Measurements from ENCODE around the gene KDM2B. TPM values are rescaled to one million over a fixed set of nuclear protein-coding genes. Genes with fewer than 3 reads are reported as not detected.
A peak's percentile ranks its signal among the peaks of the same experiment; 100 is the strongest.

The KDM2B gene
- total and polyA plus RNA-seq, 2 of the 8 experiments (the other 6 are each of a cell fraction or from before 2014, with no cell fraction given), result 111 to 162 TPM

DNA sequence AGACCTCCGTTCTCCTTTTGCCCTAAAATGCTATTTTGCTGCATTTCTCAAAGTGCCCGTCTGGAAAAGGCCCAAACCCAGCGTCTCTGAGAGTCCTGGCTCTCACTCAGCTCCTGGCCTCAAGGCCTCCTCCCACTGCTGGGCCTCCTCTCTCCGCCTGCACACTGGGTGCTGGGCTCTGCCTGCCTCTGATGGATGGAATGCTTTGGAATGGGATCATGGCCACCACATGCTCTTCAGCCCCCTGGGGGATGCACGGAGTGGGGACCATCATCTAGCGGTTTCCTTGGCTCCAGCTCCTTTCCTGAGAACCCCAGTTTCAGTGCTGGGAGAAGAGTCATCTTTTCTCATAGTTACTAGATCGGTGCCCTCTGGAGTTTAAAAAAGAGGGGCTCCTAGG is 65.2 kb downstream of the KDM2B start:
- H3K4me1 ChIP-seq (replicated peaks in 1 of 4; ENCODE audit: control insufficient read depth in 3 of 4, insufficient read depth in 4 of 4, low read length in 3 of 4), result peaks cover 0 to 3% (median 1%) of the 10 kb centered on the region in 4 experiments; a peak in 4 of 7 replicates
- H3K18ac ChIP-seq (ENCODE audit: extremely low read depth, low read length), result no peak overlapping the region; the same call in 1 of the 2 replicates
- H4K20me1 ChIP-seq (replicated peaks in 1 of 2; ENCODE audit: control insufficient read depth in 1 of 2, insufficient read depth in 2 of 2, low read length in 2 of 2), result peaks cover 3 to 7% of the 10 kb centered on the region in 2 experiments
- ChIA-PET POLR2A (ENCODE audit: partially characterized antibody) (interaction anchor here (0.8 to 1.9 kb wide), 12 partner anchors 8 to 114 kb away, joined by 3 to 6 read pairs (median 4); no protein-coding TSS in a partner anchor), CTCF (ENCODE audit: partially characterized antibody) (interaction anchor here (0.9 to 1.3 kb wide), 5 partner anchors 11 to 16 kb away, joined by 3 to 4 read pairs (median 3); no protein-coding TSS in a partner anchor)
- no peak overlapping the region for H4K91ac ChIP-seq (replicated peaks; ENCODE audit: insufficient read length, low read length)
- no peak overlapping the region for H3K27ac ChIP-seq (ENCODE audit: low read depth, low read length)
- no peak overlapping the region for H3K23ac ChIP-seq (ENCODE audit: insufficient read length)
- no peak overlapping the region for H3K14ac ChIP-seq (ENCODE audit: insufficient read length)
- H4K5ac ChIP-seq (ENCODE audit: insufficient read length, low read depth, low read length), result no peak overlapping the region
- DNase-seq (ENCODE audit: low read depth in 1 of 2, low spot score in 2 of 2) (no peak), FAIRE-seq (no peak)
- H2BK15ac ChIP-seq (ENCODE audit: low read length), result no peak overlapping the region
- no peak overlapping the region for H3K4ac ChIP-seq (replicated peaks; ENCODE audit: insufficient read length, low read depth, low read length)
- no peak overlapping the region for H3K56ac ChIP-seq (replicated peaks; ENCODE audit: insufficient read length, low read depth, low read length)
- 93% methylated on average over 7 of the region's 7 CpGs; no CpG with 5 or more reads in 1 of the 2 experiments for WGBS, 2 experiments (ENCODE audit: extremely low coverage in 1 of 2, insufficient coverage in 1 of 2, insufficient read length in 1 of 2, insufficient replicate concordance in 2 of 2, low coverage in 1 of 2, low lambda C conversion rate in 2 of 2, missing lambda C conversion rate in 1 of 2)
- 0 out of 2 replicates have a peak overlapping the region, but pooled peaks have one; percentile 5 for H2AK5ac ChIP-seq (ENCODE audit: low read depth, low read length)
- TF ChIP-seq, protein P1, sequence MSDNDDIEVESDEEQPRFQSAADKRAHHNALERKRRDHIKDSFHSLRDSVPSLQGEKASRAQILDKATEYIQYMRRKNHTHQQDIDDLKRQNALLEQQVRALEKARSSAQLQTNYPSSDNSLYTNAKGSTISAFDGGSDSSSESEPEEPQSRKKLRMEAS (IDR thresholded peaks at IDR 0.05), result peak; percentile 27; the same call in 1 of the 2 replicates
- TF ChIP-seq RBBP5 (IDR thresholded peaks at IDR 0.05; ENCODE audit: borderline replicate concordance, low read depth, low read length), result no peak
- H3K27me3 ChIP-seq (replicated peaks in 1 of 4; ENCODE audit: control insufficient read depth in 3 of 4, extremely low read depth in 1 of 4, insufficient read depth in 3 of 4, low read length in 3 of 4), result no peaks in the 10 kb centered on the region
- no peaks in the 10 kb centered on the region; the same call in 1 of the 2 replicates for H3K23me2 ChIP-seq (ENCODE audit: low read depth, low read length)
- H2AFZ ChIP-seq (ENCODE audit: low read length), result no peak overlapping the region
- no peak overlapping the region for H4K8ac ChIP-seq (ENCODE audit: extremely low read depth, insufficient read depth, low read length)
- no peak overlapping the region for H3K4me2 ChIP-seq (ENCODE audit: insufficient read depth in 1 of 2, low read depth in 2 of 2, low read length in 2 of 2)
- H3K79me2 ChIP-seq (ENCODE audit: control insufficient read depth in 1 of 2, insufficient read depth in 2 of 2, low read length in 2 of 2), result peaks cover 0 to 12% of the 10 kb centered on the region in 2 experiments; a peak in 1 of 4 replicates
- H2BK20ac ChIP-seq (ENCODE audit: low read length), result no peak overlapping the region
- H2BK5ac ChIP-seq (ENCODE audit: low read depth, low read length), result peak overlapping the region; percentile 12; the same call in 1 of the 2 replicates
- no peak overlapping the region for H2BK120ac ChIP-seq (replicated peaks; ENCODE audit: low read depth, low read length)
- H3K9ac ChIP-seq (replicated peaks in 1 of 4; ENCODE audit: extremely low read depth in 1 of 4, low read depth in 3 of 4, low read length in 3 of 4), result no peak overlapping the region
- no peak overlapping the region for H2BK12ac ChIP-seq (ENCODE audit: low read depth, low read length)
- peaks cover 5% of the 10 kb centered on the region for H3K79me1 ChIP-seq (ENCODE audit: low read depth, low read length)
- H3K9me3 ChIP-seq (ENCODE audit: insufficient read depth in 2 of 2, low read depth in 1 of 2, low read length in 1 of 2), result no peaks in the 10 kb centered on the region
- no peak overlapping the region for H3K4me3 ChIP-seq (ENCODE audit: extremely low read depth in 1 of 4, insufficient read depth in 2 of 4, low read depth in 3 of 4, low read length in 4 of 4)
- H3K36me3 ChIP-seq (ENCODE audit: control insufficient read depth in 2 of 4, insufficient read depth in 4 of 4, low read length in 3 of 4), result peaks cover 24 to 56% (median 32%) of the 10 kb centered on the region in 4 experiments
